Endometrial microvascular endothelial cells (primary cell): ENCODE results near the gene NFIL3. TPM values are rescaled to one million over a fixed set of nuclear protein-coding genes. Genes with fewer than 3 reads are reported as not detected.

Experiments
- in situ Hi-C: cut with HindIII; loops from 2 replicates; pipeline ENCODE4 v1.10.0; 2017; ENCODE audit warnings: low sequenced_read_pairs, low pct_unique_long_range_greater_than_20kb; ENCODE audit errors: inconsistent ontology term
- total RNA-seq: library from RNA; depleted of rRNA; stranded (reverse); fragments of >200 nt; gene quantifications from one replicate; pipeline ENCODE4 v1.2.3, GENCODE V29; 2015; ENCODE audit errors: inconsistent ontology term

Gene NFIL3
- total RNA-seq, 1 donor from 2014 or later, result 11.2 TPM

DNA sequence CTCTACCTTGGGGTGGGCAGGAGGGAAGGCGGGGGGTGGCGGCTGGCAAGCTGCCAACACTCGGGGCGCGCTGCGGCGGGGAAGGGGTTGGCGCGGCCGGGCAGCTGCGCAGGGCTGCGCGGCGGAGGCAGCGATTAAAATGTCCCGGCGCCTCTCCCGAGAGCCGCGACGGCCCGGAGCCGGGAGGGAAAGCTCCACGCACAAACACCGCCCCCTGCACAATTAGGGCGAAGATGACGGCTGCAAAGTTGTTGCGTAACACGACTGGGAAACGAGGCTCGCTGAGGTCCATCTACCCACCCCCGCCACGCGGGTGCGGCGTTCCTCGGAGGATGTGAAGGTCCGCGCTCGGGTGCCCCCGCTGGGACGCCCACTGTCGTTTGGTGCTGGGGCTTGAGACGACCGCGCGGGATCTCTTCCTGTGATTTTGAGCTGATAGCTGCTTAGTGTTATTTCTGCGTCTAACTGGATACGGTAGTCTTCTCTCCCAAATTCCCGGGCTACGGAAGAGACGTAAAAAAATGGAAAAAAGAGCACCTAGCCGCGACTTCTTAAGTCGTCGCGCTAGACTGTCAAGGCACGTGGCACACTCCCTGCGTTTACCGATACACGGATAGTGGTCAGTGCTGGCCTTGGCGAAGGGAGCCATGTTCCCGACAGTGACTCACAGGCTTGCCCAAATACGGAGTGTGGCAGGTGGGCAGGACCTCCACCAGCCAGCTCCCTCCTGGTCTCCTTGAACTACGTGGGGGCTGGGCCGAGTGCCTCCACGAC, 958 bp upstream of the NFIL3 start:
- in situ Hi-C loops, result no loop called here

DNA sequence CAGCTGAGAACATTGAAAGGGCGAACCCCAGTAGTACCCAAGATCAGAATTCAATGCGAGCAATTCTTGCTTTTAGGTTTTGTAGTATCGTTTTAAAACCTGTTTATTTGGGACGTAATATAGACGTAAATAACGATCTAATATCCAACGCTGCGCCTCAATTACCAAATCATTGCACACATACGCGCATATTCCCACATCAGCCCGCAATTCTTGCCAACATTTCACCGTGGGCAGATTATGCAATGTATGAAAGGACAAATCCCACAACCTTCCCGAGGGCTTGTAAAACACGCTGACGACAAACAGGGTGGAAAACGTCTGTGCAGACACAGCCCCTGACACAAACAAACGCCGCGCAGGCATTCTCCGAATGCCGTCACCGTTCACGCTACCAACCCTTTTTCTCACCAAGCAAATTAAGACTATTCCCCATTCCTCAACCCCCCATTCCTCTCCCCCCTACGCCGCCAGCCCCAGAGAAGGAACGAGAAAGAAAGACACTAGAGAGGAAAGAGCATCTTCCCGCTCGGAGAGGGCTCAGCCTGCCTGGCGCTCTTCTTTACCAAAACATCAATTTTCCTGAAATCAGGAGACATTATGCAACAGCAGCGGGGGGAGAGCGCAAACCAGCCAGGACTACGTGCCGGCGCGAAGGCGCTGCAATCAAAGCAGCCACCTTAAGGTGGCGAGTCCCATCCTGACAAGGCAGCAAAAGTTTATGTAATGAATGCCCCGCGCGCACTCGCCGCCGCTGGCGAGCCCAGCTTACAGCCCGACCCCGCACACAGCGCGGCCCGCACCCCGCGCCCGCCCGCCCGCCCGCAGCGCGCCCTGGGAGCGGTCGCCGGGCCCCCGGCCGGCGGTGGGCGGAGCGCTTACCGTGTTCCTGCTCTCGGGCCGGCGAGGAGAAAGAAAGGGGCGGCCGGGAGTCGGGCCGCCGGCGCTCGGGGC, 597 bp downstream of the NFIL3 start:
- in situ Hi-C loops, result no loop called here

DNA sequence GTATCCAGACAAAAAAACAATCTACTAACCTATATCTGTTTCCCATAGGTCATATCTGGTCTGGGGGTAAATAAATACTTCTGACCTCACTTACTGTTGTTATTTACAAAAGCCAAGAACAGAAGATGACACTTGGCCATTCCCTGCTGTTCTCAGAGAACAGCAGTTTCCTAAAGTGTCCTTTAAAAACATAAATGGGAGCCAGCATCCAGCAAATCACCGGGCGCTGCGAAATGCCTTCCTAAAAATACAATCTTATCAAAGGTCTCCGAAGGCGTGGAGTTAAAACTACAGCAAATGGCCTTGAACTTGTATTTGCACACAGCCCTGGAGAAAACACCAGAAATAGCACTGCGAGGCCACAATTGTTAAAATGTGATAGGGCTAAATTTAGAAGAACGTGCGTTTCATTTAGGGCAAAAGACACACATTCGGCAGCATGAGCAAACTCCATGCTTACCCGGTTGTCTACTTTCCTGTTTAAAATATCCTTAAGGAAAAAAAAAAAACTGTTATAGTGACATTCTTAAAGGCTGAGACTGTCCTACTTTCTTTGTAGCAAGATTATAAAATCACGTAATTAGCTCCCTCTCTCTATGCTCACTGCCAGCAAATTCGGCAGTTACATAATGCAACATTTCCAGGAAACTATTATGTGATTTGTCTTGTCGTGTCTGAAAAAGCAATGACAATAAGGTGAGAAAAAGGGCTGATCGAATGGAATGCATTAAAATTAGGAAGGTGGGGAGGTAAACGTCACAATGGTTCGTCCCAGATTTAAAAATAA, 1.5 kb downstream of the NFIL3 start:
- in situ Hi-C loops, result no loop called here

DNA sequence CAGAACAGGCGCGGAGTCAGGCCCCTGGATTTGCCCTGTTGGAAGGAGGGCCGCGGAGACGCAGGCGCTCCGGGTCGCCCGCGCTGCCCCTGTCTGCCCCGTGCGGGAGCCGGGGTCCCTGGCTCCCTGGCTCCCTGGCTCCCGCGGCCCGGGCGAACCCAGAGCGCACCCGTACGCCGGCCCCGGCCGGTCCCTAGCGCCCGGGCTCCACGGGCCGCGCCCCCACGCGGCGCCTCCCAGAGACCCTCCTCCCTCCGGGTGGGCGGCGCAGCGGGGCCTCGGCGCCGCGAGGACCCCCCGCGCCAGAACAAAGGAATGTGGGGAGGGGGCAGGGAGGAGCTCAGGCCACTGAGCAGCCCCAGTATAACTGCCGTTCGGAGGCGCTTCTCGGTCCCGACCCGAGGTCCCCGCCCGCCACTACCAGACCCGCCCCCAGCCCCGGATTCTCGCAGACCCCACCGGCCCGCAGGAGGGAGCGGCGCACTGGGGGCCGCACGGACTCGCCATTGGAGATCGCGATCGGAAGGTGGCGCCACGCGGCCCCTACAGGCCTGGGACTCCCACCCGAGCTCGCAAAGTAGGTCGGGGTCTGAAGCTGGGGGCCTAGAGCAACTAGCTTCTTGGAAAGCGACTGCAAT, 2.4 kb downstream of the NFIL3 start:
- in situ Hi-C loops, result no loop called here

DNA sequence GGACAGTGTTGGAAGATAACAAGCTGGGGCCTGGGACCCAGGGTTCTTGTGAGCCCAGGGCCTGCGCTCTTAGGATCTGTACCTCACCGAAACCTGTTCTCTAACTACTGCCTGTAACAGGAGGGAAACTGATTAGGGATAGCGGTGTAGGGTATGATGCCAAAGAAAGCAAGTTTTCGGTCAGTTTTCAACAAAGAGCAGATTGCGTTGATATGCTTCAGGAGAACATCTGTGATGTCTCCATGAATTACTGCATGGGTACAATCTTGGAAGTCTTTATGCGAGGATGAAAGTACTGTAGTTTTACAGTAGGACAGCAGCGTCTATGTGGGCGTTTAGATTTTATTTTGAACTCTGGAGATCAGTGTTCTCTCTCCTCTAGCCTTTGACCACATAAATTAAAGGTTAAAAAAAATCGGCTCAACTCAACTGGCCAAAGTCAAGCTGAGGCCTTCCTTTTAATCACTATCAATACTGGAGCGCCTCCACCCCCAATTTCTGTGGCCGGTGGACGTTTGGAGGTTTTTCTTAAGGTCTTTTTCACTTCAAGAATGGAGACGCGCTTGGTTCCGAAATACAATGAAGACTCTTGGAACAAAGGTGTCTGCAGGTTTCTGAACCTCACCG, 3.0 kb downstream of the NFIL3 start:
- in situ Hi-C loops, result no loop called here

DNA sequence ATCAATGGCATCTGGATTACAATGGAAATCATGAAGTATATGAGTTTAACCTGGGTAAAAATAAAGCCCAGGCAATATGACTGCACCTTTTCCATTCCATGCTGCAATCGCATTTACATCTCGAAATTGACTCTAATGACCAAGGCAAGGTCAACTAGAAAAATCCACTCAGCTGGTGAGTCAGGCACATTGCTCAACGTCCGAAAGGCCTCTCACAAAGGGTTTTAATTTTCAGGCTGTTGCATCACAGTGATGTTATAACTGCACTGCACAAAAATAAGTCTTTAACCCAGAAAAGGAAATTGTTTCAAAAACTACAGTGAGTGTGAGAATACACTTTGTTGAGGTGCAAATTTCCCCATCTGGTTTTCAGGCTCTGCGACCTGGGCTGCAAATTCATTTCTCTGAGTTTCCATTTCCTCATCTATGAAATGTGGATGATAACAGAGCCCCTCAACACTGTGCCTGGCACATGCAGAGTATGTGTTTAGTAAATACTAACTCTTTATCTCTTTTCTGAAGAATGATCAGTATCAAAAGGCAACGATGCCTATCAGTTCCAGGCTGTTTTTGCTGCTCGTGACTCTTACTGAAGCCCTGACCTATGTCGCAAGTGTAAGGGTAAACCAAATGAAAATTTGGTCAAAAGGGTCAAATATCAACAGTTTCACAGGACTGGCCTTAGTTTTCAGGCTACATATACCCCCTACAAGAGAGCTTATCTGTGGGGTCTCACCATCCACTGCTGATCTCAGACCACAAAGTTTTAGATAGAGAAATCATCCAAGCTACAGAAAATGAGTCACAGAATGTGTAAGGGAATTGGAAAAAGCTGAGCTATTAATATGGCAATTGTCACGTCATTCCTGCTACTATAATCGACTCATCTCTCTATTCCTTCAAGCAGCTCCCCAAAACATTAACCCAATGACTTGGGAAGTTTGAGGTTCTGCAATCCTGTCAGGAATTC, 4.1 kb downstream of the NFIL3 start:
- in situ Hi-C loops, result no loop called here

DNA sequence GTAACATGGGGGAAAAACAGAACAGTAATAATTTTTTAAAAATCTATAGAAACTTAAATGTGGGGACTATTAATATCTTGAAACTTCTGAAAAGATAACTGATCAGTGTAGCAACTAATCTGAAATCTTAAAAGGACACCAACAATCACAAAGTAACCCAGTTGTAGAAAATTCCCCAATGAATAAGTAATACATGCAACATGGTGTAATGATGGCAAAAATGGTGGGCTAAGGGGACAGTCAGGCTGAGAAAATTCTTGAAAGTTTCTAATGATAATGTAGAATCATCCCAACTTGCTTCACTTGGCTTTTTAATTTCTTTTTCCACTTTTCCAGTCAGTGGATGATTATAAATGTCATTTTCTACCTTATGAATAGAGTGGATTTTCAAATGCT, 5.4 kb downstream of the NFIL3 start:
- in situ Hi-C loops, result no loop called here

DNA sequence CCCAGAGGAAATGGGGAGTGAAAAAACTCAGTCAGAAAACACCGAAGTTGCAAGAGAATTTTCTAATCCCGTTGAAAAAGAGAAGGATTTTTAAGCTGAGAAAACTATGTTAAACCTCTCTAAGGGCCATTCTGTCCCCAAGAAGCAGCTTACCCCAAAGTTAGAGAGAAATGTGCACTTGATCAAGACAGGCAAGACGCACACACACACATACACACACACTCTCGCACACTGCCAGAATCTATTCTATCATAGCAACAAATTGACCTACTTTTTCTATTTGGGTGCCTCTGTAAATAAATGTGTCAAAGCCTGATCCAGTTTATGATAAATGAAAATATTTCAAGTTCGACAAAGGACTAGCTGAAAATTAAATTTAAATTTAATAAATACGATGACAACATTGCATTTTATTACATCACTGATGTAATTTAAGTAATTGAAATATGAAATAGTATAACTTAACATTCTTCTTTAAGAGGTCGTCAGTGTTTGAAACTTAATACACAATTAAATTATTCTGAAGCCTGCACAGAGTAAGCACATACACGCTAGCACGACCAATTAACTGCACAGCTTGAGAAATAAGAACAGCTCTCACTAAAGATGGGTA, 5.9 kb downstream of the NFIL3 start:
- in situ Hi-C loops, result no loop called here

DNA sequence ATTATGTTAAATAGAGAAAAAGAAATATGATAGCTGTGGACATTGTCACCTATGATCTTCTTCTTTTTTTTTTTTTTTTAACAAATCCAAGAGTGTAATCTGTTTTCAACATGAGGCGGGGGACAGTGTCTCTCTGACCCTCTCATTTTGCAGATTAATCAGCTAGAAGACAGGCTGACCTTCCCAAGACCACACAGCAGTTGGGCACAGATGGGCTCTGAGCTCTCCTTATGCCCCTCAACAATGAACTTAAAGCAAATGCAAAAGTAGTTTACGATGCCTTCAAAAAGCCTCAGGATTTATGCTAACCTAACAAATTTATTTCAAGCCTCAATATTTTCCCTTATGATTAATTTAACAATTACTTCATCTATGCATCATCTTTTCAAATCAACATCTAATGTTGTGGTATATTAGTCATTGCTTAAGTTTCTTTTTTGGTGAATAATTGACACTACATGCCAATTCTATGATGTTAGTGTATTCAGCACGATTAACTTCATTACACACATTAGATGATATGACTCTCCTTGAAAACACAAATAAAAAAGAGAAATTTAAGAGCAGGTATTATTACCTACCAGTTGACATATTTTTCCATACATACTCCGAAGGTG, 7.4 kb downstream of the NFIL3 start:
- in situ Hi-C loops, result no loop called here

DNA sequence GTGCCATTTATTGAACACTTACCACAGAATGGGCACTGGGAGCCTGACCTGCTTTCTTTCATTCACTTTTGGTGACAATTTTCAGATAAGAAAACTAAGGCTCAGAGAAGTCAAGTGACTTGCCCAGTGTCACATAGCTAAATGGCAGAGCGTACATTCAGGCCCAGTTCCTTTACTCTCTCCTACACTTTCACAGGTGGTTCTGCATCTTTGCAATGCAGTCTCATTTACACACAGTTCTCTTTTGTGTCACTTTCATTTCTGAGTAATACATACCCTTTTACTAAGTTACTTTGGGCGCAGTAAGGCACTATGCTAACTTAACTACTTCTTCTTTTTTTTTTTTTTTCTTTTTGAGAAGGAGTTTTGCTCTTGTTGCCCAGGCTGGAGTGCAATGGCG, 8.3 kb downstream of the NFIL3 start:
- in situ Hi-C loops, result no loop called here

DNA sequence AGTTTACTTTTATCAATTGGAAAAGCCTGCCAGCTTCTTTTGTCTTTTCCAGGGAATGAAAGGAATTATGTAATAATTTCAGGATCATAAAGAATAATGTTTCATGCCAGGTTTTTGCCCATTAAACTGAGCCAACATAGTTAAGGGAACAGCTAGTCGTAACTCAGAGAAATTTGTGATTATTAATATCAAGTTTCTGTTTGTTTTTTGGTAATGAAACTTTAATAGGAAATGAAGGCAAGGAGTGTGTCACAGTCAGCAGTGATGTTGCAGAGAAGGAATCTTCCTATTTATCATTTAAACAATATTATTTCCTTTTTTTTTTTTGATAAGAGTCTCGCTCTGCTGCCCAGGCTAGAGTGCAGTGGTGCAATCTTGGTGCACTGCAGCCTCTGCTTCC, 10.7 kb downstream of the NFIL3 start:
- in situ Hi-C loops, result no loop called here

DNA sequence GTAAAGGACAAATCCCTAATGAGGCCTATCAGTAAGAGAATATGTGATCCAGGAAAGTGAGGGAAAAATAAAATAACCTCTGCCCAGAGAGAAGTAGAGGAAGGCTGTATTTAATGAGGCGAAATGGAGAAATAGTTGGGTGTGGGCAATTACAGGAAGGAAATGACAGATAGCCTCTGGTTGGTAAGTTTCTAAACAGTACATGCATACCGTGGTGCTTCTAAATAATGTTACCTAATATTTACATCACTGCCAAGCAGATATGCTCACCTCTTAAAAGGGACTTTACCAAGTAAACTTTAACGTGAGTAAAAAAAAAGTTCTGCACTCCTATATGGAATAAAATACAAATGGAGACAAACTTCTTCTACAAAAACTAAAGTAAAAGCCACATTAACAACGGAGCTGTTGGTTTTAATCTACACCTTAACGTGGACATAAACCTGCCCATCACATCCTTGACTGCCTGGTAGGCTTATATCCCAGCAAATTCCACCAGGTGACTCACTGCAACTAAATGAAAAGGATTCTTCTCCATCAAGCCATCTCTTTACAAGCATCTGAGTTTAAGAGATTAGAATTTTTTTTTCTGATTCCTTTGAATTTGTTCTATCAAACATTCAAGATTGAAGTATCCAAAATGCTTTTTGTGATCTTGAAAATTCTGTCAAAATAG, 12.4 kb downstream of the NFIL3 start:
- in situ Hi-C loops, result no loop called here

DNA sequence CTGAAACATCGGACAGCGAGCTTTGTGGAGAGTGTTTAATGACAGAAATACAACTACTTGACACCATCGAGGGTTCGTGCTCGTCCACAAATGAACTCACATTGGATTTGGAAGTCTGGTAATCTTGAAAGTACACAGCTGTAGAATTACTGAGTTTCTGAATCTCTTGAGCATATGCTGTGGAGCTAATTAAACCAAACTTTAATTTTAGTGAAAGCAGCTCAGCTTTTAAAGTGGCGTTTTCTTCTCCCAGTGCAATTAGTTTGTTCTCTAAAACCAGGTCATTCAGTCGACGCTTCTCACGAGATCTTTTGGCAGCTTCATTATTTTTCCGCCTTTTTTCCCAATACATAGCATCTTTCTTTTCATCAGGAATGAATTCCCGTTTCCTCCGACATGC, 13.5 kb downstream of the NFIL3 start:
- in situ Hi-C loops, result no loop called here

DNA sequence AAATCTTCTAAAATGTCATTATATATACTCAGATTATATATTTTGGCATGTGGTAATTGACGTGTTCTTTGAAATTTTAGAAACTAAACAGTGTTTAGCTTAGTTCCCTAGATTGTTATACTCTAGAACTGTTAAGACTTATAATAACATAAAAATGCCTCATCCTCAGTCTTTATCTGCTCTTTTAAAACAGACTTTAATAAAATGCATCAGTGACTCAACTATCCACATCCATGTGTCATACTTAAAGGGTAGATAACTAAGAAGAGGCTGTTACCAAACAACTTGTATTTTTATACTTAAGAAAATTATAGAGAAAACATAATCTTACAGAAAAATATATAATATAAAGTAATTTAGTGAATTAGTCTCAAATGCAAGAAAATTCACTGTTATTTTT, 15.2 kb downstream of the NFIL3 start:
- in situ Hi-C loops, result no loop called here

DNA sequence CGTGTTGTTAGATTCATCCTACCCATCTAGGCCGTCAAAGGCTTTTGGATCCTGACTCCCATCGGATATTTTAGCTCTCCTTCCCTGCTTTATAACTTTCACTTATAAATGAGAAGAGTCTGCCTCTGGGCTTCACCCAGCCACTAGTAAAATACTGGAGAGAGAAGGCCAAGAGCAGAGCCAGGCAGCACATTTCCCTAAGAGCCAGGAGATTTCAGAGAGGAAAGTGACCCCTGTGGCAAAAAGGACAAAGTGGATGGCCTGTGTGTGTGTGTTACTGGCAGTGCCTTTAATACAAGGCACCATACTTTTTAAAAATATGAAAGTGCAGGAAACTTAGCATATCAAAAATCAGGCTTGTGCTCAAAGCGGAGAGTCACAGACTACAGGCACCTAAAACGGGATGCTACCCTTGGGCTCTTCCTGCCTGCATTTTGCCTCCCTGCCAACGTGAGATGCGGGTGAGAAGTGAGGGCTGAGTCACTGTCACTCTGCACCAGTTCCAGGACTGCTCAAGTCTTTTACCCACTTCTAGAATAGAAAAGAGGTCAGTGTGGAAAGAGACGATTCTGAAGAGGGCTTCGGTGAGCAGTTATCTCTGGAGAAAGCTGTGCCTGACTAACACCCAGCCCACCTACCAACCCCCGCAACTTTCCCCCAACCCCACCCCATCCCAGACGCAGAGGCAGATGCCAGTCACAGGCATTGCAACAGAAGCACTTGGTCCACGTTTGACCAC, 15.9 kb downstream of the NFIL3 start:
- in situ Hi-C loops, result no loop called here
